Mucosa of descending colon (tissue), 3 donors: ENCODE measurements around the gene FLACC1. TPM values are rescaled to one million over a fixed set of nuclear protein-coding genes. Genes with fewer than 3 reads are reported as not detected.
"Not testable (repeated sequence)": the region's sequence is repeated elsewhere in the genome, so short reads cannot be mapped to it uniquely, and the experiment has no call there.

Experiments
- ATAC-seq: fragments of 200-7000 bp; cut with Tn5 transposase; one replicate; pipeline ENCODE4 v1.9.1; 2020; ENCODE audit warnings: mild to moderate bottlenecking, moderate library complexity
- DNase-seq, 3 donors: peaks; one replicate each; pipeline ENCODE4 v3.0.0-alpha.2; 2020
- H3K36me3 ChIP-seq: fragments of 200-600 bp; one replicate; pipeline ENCODE4 v1.8.0; 2021; ENCODE audit warnings: low read depth, mild to moderate bottlenecking
- H3K4me1 ChIP-seq: fragments of 200-600 bp; one replicate; pipeline ENCODE4 v1.8.0; 2021; ENCODE audit warnings: low read depth, mild to moderate bottlenecking
- H3K4me3 ChIP-seq: fragments of 200-600 bp; one replicate; pipeline ENCODE4 v1.8.0; 2021; ENCODE audit warnings: mild to moderate bottlenecking
- H3K9me3 ChIP-seq: fragments of 200-600 bp; one replicate; pipeline ENCODE4 v1.8.0; 2021; ENCODE audit warnings: mild to moderate bottlenecking
- CTCF ChIP-seq: fragments of 200-600 bp; IDR thresholded peaks from one replicate; pipeline ENCODE4 v1.8.0; 2022; ENCODE audit warnings: antibody characterized with exemption, mild to moderate bottlenecking
- intact Hi-C, 2 donors: fragments of 100-400 bp; cut with DNase I in 1 of 2; cut with micrococcal nuclease in 1 of 2; formaldehyde crosslinking; loops; one replicate each; pipeline versions ENCODE4 v1.11.0 to v1.11.1; 2022; cut with DNase I, micrococcal nuclease
- total RNA-seq, 3 donors: library from RNA; stranded (reverse); fragmentation: NEBNext Ultra II Directional in 2 of 3; extraction: Animal tissue kit (Norgen Biotek cat#: 25700) in 2 of 3; gene quantifications; one replicate each; pipeline versions ENCODE4 v1.2.1 to v1.2.4, GENCODE V29; 2021 to 2023
- donor health status: DM: no; HTN: no; CAD: no; lungs with moderate emphysema.
- donor health status: DM: no; HTN: no; CAD: no.
- donor health status: DM: no; HTN: yes; CAD: no.

Gene FLACC1
- total RNA-seq, 3 donors from 2014 or later: 0.93 to 3.5 (median 2.1) TPM

- no peaks in the 10 kb centered on the region for H3K4me1 ChIP-seq
- H3K9me3 ChIP-seq: peaks cover 6% of the 10 kb centered on the region
- no peak overlapping the region for H3K4me3 ChIP-seq
- no peak for ATAC-seq
- H3K36me3 ChIP-seq: no peaks in the 10 kb centered on the region
- DNase-seq: no peak
- intact Hi-C loops: no loop called here
- TF ChIP-seq CTCF: no peak
Measured at GRCh38 chr2:201313362-201313761, 43.8 kb downstream of the FLACC1 start.

DNA sequence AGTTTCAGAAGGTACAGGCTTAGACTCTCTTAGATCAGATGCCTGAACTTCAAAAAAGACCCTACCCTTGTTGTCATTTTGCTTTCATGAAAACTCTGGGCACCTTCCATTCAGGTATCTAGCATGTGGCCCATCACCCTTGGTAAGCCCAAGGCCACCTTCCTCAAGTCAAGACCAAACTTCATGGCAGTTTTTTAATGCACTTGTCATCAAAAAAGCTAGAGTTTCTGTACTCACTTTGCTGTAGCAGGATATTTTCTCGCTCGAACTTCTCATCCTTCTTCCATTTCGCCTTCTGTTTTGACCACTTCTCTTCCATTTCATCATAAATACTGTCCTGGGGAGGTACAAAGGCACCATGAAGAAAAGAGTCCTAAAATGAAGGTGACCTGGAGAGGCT is 48.2 kb downstream of the FLACC1 start:
- TF ChIP-seq CTCF: no peak
- Histone ChIP-seq H3K9me3 (no peaks in the 10 kb centered on the region), H3K4me3 (no peak overlapping the region), H3K4me1 (no peaks in the 10 kb centered on the region), H3K36me3 (no peaks in the 10 kb centered on the region)
- DNase-seq (no peak), ATAC-seq (no peak)
- intact Hi-C loops: no loop called here

DNA sequence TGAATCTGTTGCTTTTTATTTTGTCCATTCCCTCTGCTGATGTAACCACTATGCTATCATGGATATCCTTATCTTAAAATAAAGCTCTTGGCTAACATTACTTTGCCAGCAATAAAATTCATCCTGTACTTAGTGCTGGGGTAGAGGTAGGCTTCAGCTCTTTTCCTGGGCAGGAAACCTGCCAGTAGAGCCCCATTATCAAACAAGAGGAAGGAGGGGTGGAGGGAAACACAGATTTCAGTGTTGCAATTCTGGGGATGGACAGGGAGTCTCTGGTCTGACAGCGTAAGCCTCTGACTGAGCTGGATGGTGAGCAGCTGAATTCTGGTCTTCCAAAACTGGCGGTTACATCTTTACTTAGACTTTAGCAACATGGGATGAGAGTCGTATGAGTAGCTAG is 49.3 kb downstream of the FLACC1 start:
- intact Hi-C loops: no loop called here
- no peaks in the 10 kb centered on the region for H3K36me3 ChIP-seq
- TF ChIP-seq CTCF: no peak
- no peaks in the 10 kb centered on the region for H3K4me1 ChIP-seq
- DNase-seq (no peak), ATAC-seq (no peak)
- H3K9me3 ChIP-seq: no peaks in the 10 kb centered on the region
- no peak overlapping the region for H3K4me3 ChIP-seq

- ATAC-seq, H3K9me3 ChIP-seq, H3K36me3 ChIP-seq, DNase-seq, intact Hi-C loops, H3K4me1 ChIP-seq, H3K4me3 ChIP-seq: not testable (repeated sequence)
Measured at GRCh38 chr2:201299929-201300328, 57.2 kb downstream of the FLACC1 start.

GRCh38 chr2:201298462-201299052 is 58.6 kb downstream of the FLACC1 start:
- H3K9me3 ChIP-seq: peaks cover 7% of the 10 kb centered on the region

GRCh38 chr2:201290457-201291148 is 66.5 kb downstream of the FLACC1 start:
- DNase-seq, H3K36me3 ChIP-seq, ATAC-seq, H3K4me1 ChIP-seq, H3K9me3 ChIP-seq, H3K4me3 ChIP-seq, intact Hi-C loops: not testable (repeated sequence)

More at GRCh38 chr2:201298462-201299052, 58.6 kb downstream of the FLACC1 start:
- no peaks in the 10 kb centered on the region for H3K4me1 ChIP-seq
- DNase-seq: no peak
- no peak overlapping the region for H3K4me3 ChIP-seq
- intact Hi-C loops: no loop called here
- H3K36me3 ChIP-seq: no peaks in the 10 kb centered on the region
- no peak for TF ChIP-seq CTCF
- no peak for ATAC-seq
